ENCODE data around the gene ZBED6.
A peak's percentile ranks its signal among the peaks of the same experiment; 100 is the strongest.
"Not testable (repeated sequence)": the region's sequence is repeated elsewhere in the genome, so short reads cannot be mapped to it uniquely, and the experiment has no call there.

Gene ZBED6

DNA sequence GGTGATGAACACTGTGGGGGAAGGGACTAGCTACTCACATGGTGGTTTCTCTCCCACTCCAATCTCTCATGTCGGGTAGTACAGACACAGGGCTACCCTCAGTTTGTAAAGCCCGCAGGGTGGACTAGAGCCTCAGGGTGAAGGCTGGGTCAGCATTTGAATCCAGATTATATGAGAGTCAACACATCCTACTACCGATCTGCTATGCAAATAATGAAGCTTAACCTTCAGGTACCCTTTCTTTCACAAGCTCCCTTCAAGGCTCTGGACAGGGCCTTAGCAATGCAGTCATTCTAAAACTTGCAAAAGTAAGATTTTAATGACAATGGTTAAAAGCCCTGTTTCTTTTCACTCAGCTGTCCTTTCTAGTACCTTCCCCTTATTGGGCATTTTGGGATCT, 5.5 kb upstream of the ZBED6 start:
- no peak for DNase-seq

DNA sequence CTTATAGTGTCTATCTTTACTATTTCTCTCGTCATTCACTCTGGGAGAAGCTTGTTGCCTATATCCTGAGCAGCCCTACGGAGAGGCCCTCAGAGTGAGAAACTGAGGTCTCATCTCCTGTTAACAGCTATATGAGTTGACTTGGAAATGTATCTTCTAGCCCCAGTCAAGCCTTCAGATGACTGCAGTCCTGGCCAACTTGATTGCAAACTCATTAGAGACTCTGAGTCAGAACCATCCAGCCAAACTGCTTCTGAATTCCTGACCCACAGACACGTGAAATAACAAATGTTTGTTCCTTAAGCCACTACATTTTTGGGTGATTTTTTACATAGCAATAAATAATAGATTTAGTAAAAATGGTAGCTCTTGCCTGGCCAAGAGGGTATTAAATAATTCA, 3.9 kb upstream of the ZBED6 start:
- DNase-seq, result no peak

DNA sequence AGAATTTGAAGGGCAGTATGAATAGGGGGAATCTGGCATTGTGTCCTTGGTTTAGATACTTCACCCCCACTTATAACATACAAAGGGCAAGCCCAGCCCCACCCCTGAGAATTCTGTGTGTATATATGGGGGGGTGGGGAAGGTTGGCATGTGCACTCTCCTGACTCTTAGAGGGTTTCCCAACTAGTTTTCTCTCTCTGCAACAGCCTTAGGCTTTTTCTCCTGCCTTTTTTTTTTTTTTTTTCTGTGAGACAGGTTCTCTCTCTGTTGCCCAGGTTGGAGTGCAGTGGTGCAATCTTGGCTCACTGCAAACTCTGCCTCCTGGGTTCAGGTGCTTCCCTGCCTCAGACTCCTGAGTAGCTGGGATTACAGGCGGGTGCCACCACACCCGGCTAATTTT, 2.9 kb upstream of the ZBED6 start:
- DNase-seq, result no peak

DNA sequence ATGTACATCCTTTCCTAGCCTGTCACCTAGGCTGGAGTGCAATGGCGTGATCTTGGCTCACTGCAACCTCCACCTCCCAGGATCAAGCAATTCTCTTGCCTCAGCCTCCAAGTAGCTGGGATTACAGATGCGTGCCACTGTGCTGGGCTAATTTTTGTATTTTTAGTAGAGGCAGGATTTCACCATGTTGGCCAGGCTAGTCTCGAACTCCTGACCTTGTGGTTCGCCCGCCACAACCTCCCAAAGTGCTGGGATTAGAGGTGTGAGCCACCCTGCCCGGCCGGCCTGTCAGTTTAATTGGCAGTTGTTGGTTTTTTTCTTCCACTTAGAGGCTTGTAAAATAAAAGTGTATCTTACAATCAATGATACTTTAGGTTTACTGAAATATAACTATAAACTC, 1.9 kb upstream of the ZBED6 start:
- not testable (repeated sequence) for DNase-seq

DNA sequence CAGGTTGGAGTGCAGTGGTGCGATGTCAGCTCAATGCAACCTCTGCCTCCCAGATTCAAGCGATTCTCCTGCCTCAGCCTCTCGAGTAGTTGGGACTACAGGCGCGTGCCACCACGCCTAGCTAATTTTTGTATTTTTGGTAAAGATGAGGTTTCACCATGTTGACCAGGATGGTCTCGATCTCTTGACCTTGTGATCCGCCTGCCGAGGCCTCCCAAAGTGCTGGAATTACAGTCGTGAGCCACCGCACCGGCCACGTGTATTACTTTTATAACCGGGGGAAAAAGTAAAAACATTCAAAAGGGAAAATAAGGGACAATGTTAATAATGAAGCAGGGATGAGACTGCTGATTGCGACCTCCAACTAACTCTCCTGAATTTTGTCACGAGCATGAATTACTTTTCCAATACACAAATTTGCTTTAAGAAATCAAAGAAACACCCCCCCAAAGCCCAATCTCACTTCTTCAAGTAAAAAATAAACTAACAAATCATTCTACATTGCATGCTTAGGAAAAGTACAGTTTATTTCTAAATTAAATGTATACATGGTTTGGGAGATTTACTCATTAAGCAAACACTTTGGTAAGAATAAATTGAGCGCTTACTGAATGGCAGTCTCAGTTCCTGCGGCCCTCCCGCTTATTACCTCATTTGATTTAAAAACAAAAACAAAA, 521 bp upstream of the ZBED6 start:
- no peak for DNase-seq

DNA sequence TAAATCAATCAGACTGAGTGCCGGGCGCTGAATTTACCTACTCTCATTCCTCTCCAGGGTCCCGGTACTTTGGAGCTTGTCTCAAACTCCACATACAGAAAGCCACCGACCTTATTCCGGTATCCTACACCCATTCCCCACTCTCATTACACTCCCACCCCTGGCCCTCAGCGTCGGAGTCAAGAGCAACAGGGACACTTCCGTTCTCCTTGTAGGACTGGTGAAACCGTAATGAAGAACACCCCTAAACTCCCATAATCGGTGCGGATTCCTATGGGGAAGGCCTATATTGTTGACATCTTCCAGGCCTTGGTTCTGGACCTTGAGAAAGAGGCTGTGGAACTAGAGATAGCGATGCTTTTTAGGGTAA, 798 bp downstream of the ZBED6 start:
- peak; percentile 11 for DNase-seq

DNA sequence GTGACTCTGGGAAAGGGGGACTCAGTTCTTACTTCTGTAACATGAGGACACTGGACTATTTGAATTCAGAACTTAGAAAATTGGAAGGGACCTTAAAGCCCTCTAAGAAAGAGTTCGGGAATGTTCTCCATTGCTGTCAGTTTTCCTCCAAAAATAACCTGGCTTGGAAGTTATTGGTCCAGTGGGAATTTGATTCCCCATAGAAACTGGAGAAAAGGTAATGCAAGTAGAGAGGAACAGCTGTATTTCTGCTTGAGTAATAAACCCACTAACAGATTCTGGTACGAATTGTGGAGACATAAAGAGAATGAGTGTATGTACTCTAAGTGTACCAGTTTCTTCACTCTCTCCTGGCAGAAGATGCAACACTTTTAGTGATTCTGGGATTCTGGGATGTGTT, 1.8 kb downstream of the ZBED6 start:
- no peak for DNase-seq

DNA sequence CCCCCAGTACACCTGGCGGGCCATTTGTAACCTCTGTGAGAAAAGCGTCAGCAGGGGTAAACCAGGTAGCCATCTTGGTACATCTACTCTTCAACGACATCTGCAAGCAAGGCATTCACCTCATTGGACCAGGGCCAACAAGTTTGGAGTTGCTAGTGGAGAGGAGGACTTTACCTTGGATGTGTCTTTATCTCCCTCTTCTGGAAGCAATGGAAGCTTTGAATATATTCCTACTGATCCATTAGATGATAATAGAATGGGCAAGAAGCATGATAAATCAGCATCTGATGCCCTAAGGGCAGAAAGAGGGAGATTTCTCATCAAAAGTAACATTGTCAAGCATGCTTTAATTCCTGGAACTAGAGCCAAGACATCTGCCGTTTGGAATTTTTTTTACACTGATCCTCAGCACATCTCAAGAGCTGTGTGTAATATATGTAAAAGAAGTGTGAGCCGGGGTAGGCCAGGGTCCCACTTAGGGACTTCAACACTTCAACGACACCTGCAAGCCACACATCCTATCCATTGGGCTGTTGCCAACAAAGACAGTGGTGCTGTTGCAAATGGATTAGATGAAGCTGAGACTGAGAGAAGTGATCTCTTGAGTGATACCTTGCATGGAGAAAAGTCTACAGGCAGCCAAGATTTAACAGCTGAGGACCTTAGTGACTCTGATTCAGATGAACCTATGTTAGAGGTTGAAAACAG, 2.7 kb downstream of the ZBED6 start:
- DNase-seq, result no peak

DNA sequence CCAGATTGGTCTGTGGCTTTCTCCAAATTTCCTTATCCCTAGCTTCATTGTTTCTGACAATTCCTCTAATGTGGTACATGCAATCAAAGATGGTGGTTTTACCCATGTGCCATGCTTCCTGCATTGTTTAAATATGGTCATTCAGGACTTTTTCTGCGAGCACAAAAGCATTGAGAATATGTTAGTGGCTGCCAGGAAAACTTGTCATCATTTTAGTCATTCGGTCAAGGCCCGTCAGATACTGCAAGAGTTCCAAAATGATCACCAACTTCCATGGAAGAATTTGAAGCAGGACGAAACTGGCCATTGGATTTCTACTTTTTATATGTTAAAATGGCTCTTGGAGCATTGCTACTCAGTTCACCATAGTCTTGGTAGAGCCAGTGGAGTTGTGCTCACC, 3.7 kb downstream of the ZBED6 start:
- no peak for DNase-seq

DNA sequence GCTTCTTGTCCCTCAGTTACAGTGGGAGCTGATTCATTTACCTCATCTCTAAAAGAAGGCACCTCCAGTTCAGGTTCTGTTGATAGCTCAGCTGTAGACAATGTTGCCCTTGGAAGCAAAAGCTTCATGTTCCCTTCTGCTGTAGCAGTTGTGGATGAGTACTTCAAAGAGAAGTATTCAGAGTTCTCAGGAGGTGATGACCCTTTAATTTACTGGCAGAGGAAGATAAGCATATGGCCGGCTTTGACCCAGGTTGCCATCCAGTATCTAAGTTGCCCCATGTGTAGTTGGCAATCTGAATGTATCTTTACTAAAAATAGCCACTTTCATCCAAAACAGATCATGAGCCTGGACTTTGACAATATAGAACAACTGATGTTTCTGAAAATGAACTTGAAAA, 4.5 kb downstream of the ZBED6 start:
- DNase-seq, result no peak

DNA sequence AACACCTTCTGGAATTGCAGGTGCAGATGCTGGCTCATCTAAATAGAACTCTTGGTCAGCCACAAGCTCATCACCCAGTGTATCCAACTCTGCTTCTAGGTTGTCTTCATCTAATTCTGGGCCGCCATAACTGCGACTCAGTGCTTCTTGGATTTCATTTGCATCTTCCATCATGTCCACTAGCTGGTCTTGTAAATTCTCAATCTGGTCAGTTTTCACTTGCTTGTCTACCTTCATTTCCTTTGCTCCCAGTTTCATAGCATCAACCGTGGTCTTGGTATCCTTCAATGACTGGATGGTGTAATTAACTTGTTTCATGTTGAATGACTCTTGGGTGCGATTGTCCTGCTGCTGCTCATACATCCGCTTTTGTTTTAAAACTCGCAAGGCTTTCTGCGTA, 10.3 kb downstream of the ZBED6 start:
- no peak for DNase-seq

DNA sequence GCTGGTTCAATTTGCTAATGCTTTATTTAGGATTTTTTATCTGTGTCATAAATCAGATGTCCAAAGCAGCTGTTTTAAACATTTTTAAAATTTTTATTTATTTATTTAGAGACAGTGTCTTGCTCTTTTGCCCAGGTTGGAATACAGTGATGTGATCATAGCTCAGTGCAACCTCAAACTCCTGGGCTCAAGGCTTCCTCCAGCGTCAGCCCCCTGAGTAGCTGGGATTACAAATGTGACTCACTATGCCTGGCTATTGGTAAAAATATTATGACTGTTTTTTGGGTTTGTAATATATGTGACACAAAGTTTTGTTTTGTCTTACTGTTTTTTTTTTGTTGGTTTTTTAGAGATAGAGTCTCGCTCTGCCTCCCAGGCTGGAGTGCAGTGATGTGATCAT, 11.8 kb downstream of the ZBED6 start:
- DNase-seq, result no peak

DNA sequence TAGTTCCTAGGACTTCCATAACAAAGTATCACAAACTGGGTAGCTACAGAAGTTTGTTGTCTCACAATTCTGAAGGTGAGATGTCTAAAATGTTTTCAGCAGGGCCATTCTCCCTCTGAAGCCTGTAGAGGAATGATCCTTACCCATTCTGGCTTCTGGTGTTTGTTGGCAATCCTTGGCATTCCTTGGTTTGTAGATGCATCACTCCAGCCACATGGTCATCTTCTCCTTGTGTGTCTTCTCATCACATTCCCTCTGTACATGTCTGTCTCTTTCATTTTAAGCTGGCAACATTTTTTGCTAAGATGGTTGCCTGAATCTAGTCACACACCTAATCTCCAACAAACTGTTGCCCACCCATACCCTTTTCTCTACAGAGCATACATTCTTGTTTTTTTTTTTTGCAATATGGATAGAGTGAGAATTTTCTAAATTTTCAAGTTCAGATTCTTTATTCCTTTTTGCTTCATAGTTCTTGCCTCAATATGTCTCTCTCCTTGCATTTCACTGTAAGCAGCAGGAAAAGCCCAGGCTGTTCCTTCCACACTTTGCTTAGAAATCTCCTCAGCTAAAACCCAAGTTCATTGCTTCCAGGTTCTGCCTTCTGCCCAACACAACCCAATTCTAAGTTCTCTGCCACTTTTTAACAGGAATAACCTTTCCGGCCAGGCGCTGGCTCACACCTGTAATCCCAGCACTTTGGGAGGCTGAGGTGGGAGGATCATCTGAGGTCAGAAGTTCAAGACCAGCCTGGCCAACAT, 18.3 kb downstream of the ZBED6 start:
- DNase-seq, result no peak

DNA sequence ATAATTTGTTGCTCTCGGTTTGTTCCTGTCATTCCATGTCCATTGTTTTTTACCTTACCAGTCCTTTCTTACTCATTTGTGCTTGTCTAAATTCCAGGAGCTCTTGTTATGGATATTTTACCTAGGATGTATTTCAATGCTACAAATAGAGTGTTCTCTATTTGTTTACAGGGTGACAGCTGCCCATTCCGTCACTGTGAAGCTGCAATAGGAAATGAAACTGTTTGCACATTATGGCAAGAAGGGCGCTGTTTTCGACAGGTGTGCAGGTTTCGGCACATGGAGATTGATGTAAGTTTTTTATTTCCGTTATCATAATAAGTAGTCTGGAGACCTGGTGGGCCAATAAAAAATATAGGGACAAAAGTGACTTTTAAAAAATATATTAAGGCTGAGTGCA, 23.0 kb downstream of the ZBED6 start:
- DNase-seq, result no peak

DNA sequence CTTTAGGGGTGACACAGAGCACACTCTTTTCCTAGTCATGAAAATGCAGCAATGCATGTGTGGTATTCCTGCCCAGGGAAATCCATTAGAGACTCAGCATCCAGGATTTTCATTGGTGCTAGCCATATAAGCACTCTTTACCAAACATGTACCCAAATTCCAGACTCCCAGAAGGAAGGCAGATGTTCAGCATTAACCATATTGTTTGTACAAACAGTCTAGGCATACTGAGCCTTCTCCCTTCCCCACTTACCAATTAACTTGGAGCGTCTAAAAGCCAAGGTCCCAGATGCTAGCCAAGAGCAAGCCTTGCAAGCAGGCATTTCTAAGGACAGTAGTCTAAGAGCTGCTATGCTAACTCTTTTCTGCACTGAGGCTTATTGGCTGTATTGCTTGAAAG, 27.9 kb downstream of the ZBED6 start:
- no peak for DNase-seq

DNA sequence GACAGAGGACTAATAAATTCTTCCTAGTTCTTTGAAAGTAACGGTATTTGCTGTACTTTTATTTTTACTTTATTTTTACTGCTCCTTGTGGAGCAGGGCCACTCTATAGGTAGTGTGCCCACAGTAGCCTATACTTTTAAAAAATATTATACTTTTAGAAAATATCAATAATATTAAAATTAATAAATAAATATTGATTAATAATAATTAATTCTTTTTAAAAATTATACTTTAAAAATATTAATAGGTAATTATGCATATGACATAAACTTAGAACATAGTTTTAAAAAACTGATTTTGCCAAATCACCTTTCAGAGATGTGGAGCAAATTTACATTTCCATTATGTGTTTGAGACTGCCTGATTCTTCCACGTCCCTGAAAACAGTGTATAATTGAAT, 30.8 kb downstream of the ZBED6 start:
- no peak for DNase-seq

DNA sequence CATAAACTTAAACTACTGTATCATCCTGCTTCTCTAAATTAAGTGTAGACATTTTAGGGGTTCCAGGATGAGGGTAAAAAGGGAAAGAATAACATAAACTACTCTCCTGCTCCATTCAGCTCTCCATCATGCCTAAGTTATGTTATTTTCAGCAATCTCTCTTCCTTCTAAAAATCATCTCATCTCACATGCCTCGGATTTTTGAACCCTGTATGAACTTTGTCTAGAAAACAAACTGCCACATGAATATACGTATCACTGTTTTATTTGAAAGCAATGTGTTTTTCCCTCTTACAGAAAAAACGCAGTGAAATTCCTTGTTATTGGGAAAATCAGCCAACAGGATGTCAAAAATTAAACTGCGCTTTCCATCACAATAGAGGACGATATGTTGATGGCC, 32.6 kb downstream of the ZBED6 start:
- no peak for DNase-seq

DNA sequence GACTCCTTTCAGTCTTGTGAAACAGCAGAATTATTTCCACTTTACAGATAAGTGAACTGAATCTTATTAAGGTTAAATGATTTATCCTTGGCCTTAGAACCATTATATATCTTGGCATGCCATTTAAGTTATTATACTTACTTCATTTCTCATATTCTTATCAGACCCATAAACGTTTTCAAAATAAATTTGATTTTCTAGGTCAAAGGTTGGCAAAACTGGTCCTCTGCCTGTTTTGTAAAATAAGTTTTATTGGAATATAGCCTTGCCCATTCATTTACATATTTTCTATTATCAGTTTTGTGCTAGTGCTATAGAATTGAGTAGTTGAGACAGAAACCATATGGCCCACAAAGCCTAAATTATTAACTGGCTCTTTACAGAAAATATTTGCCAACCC, 33.1 kb downstream of the ZBED6 start:
- DNase-seq, result no peak

DNA sequence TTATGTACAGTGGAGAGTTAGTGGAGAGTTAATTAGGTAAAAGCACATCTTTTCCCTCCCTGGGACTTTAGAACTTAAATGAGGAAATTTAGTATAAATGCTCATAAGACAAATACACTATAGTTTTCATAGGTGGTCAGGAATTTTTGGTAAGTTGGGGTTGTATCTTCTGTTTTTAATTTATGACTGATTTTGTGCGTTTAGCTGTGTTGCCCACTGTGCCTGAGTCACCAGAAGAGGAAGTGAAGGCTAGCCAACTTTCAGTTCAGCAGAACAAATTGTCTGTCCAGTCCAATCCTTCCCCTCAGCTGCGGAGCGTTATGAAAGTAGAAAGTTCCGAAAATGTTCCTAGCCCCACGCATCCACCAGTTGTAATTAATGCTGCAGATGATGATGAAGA, 33.8 kb downstream of the ZBED6 start:
- DNase-seq, result not testable (repeated sequence)

DNA sequence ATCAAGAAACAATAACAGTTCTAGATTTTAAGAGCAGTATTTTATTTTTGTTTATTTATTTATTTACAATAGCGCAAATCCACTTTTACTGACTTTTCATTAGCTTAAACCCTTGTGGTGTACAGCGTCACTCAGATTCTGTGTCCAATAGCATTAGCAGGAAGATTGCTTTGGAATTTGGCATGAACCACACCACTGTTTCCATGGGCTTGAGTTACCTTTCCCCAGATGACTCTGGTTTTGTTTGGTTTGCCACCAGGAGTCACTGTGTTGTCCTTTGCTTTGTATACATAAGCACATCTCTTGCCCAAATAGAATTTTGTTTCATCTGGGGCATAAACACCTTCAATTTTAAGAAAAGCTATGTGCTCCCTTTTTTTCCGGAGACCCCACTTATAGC, 40.1 kb downstream of the ZBED6 start:
- DNase-seq, result no peak

DNA sequence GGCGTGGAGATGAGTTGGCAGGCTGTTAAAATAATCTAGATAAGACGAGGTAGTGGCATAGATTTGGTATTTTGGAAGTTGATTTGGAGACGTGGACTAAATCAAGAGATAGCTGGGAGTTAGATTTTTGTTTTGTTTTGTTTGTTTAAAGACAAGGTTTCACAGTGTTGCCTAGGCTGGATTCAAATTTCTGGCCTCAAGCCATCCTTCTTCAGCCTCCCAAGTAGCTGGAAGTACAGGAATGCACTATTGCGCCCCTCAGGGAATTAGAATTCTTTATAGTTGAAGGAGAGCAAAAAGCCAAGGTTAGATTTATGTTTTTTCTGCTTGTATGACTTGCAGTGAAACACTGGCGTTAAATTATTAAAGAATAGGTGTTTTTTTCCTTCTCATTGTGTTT, 43.7 kb downstream of the ZBED6 start:
- no peak for DNase-seq

DNA sequence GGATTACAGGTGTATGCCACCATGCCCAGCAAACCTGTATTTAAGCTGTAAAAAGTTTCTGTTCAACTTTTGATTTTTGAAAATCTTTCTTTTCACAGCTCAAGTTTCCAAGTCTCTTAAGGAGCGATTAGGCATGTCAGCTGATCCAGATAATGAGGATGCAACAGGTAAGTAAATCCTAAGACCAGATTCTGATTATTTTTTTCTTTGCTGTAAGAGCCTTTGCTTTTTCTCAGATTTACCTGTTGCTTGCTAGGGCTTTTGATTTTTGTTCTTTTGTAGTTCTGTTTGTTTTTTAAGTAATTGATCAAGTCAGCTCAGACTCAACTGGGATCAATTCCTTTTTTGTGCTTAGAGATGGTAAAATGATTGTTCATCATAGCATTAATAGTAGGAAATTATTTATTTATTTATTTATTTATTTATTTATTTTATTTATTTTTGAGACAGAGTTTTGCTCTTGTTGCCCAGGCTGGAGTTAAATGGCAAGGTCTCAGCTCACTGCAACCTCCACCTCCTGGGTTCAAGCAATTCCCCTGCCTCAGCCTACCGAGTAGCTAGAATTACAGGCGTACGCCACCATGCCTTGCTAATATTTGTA, 44.9 kb downstream of the ZBED6 start:
- no peak for DNase-seq

DNA sequence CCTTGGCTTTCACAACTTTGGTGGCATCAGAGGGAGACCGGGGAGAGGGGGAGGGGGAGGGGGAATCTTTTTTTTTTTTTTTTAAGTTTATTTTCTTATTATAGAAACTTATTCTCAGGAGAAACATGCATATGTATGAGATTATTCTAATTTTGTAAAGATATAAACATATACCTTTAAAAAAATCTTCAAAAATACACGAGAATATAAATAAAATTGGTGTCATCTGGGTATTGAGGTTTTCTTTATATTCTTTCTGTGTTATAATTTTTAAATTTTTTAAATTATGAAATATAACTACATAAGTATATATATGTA, 47.1 kb downstream of the ZBED6 start:
- DNase-seq, result no peak

DNA sequence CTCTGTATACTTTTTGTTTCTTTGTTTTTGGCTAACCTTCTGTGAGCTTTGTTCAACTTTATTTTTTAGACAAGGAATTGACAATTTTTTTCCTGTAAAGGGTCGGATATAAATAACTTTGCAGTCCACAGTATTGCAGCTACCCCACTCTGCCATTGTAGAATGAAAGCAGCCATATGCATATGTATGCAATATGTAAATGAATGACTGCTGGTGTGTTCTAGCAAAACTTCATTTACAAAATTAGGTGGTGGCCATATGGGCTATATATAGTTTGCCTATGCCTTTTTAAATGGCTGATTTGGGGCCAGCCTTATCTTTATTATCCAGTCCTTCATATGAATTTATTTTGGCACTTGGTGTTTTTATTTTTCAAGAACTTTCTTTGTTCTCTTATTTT, 48.0 kb downstream of the ZBED6 start:
- DNase-seq, result no peak

Measured in activated gamma-delta T cell treated with Interleukin-2 at 50 U/mL for 16 hours (primary cell).